ENCODE measurements around the gene BTG1.

The BTG1 gene

GRCh38 chr12:92145731-92146496 is at the start of gene BTG1:
BTG1 (minus strand) TSS chr12:92145846; CDS start chr12:92145535, 311 bp downstream.
- peak; percentile 100 for DNase-seq (ENCODE audit: low read depth)

- DNase-seq (ENCODE audit: low read depth): no peak
These were observed 48.9 kb upstream of the BTG1 start for GRCh38 chr12:92194561-92194960.

DNA sequence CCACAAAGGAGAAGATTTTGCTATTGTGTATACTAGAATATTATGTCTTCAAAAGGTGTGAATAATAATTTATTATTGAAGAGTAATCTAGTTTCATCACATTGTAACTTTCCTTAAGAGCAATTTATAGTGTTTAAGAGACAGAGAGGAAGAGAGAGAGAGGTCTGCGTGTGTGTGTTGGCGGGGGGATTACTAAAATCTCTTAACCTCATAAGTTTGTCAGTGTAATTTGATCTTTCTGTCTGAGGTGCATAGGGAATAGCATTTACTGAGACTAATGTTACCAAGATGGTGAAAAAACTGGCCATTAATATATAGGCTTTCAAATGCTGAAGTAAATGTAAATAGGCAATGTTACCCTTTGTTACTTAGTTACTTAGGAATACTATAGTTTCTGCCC is 48.2 kb upstream of the BTG1 start:
- DNase-seq (ENCODE audit: low read depth): no peak

DNA sequence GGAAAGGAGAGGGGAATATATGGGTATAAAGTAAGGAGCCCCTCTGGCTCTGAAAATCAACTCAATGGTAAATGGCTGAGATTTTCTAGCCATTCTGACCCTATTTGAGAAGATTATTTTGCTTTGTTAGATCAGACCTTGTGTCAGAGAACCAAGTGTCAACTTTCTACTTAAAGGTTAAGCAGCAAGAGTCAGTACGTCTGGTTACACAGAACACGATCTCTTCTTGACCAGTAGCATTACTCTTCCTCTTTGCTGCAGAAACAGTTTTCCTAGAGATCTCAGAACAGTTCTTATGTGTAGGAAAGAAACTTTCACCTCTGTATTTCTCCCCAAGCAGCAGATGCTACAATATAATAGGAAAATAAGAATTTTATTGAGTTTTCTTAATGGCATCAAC is 47.4 kb upstream of the BTG1 start:
- no peak for DNase-seq (ENCODE audit: low read depth)

- no peak for DNase-seq (ENCODE audit: low read depth)
These were observed 46.7 kb upstream of the BTG1 start for GRCh38 chr12:92192360-92192759.

- no peak for DNase-seq (ENCODE audit: low read depth)
These were observed 45.4 kb upstream of the BTG1 start for GRCh38 chr12:92191061-92191460.

DNA sequence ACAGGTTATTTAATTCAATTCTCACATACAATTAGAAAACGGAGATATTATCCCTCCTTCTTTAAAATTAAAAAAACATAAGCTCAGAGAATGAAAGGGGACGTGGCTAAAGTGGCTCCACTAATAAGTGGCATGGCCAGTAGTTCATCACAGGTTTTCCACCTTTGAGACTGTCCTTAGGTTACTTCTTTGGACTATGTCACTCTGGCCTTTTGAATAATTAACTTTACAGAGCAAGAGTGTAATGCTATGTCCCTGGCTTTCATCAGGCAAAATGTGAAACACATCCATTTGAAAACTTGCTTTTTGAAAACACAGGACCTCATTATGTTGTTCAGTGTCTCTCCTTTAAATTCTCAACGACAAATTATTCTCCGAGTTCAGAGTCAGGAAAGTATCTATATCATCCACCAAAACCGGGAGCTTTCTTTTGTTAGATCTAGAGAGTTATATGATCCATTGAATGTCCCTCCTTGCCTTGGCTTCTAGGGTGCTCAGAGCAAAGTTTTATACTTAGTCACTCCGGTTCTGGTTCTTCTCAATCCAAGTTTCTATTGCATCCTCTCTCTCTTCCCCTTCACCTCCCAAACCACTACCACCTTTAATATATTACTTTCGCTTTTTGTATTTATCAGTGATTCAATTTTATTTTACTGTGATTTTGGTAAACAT is 43.0 kb upstream of the BTG1 start:
- no peak for DNase-seq (ENCODE audit: low read depth)

DNA sequence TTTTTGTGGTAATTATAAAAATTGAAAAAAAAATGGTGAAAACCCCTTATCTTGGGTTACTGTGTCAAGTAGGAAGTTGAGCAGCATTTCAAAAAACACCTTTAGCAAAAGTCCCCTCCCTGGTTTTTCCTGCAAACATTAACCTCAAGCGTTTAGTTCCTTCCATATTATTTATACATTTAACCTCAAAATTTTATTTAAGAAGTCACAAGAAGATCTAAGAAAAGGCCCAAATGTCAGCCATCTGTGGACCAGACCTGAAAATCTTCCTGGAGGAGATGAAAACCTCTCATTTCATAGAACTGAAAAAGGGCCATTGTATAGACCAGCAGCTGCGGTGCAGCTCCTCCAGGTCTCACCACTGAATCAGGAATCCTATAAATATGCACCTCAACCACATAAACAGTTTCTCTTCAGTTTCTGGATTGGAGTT is 40.4 kb upstream of the BTG1 start:
- no peak for DNase-seq (ENCODE audit: low read depth)

- DNase-seq (ENCODE audit: low read depth): no peak
These were observed 39.4 kb upstream of the BTG1 start for GRCh38 chr12:92185052-92185451.

GRCh38 chr12:92183575-92183974 is 37.9 kb upstream of the BTG1 start:
- no peak for DNase-seq (ENCODE audit: low read depth)

- DNase-seq (ENCODE audit: low read depth): no peak
These were observed 32.7 kb upstream of the BTG1 start for GRCh38 chr12:92178340-92178739.

DNA sequence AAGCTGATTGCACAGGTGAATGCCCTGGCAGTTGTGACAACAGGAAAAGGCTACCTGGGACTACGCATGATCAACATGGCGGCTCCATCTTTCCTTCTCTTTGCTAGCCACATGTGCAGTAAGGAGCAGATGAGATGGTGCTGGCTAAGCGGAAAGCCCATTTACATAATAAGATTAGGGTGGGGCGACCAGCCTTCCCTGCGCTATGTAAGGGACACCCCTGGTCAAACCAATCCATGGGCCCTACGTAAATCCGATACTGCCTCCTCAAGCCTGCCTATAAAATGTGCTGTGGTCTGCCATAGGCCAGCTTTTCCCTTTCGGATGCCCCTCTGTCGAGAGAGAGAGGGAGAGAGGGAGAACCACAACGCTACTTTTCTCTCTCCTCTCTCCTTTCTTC is 31.0 kb upstream of the BTG1 start:
- DNase-seq (ENCODE audit: low read depth): no peak

GRCh38 chr12:92175961-92176360 is 30.3 kb upstream of the BTG1 start:
- DNase-seq (ENCODE audit: low read depth): no peak

GRCh38 chr12:92170050-92170449 is 24.4 kb upstream of the BTG1 start:
- no peak for DNase-seq (ENCODE audit: low read depth)

- DNase-seq (ENCODE audit: low read depth): no peak
These were observed 21.4 kb upstream of the BTG1 start for GRCh38 chr12:92167075-92167474.

DNA sequence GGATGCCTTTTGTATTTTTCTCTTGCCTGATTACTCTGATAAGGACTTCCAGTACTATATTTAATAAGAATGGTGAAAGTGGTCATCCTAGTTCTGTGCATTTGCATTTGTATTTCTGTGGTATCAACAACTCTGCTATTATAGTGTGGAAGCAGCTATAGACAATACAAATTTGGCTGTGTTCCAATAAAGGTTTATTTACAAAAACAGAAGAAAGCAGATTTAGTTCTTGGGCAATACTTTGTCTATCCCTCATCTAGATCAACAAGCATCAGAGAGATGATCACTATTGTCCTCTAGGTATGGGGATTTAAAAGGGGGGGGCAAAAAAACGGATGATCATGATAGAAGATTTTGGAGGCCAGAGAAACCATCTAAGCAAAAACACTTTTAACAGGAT is 19.1 kb upstream of the BTG1 start:
- DNase-seq (ENCODE audit: low read depth): no peak

GRCh38 chr12:92162079-92162478 is 16.4 kb upstream of the BTG1 start:
- no peak for DNase-seq (ENCODE audit: low read depth)

GRCh38 chr12:92158796-92159439 is 13.3 kb upstream of the BTG1 start:
- DNase-seq (ENCODE audit: low read depth): no peak

GRCh38 chr12:92156704-92157395 is 11.2 kb upstream of the BTG1 start:
- DNase-seq (ENCODE audit: low read depth): no peak

DNA sequence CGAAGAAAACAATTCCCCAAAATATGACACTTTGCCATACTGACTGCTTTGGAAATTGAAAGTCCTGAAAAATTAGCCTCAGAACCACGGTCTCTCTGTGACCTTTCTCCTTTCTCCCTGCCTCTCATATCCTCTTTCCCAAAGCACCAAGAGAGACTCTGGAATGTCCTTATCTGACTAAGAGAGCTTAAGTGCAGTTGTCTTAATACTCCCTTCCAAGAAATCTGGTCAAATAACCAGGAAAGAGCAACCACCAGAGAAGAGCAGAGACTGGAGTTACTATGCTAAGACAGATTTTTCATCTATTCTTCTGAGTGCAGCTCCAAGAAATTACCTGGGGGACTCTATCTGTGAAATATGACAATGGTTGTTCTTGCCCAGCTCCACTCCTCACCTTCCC is 10.5 kb upstream of the BTG1 start:
- DNase-seq (ENCODE audit: low read depth): no peak

DNA sequence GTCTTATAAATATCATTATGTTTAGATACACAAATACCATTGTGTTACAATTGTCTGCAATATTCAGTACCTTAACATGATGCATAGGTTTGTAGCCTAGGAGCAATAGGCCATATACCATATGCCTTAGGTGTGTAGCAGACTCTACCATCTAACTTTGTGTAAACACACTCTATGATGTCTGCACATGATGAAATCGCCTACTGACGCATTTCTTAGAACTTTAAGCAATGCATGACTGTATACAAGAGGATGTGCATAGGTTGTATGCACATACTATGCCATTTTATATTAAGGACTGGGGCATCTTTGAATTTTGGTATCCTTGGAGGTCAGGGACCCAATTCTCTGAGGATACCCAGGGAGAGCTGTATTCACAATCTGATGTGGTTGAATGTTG is 10.1 kb upstream of the BTG1 start:
- DNase-seq (ENCODE audit: low read depth): no peak

DNA sequence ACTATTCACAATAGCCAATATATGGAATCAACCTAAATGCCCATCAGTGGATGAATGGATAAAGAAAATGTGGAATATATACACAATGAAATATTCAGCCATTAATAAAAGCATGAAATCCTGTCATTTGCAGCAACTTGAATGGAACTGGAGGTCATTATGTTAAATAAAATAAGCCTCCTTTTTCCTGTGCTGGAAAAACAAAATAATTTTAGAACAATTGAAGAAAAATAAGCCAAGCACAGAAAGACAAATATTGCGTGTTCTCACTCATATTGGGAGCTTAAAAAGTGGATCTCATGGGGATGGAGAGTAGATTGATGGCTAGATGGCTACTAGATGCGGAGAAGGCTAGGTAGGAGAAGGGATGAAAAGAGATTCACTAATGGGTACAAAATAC is 6.3 kb upstream of the BTG1 start:
- DNase-seq (ENCODE audit: low read depth): no peak

- no peak for DNase-seq (ENCODE audit: low read depth)
These were observed 3.9 kb upstream of the BTG1 start for GRCh38 chr12:92149563-92149962.

Measured in stromal cell of bone marrow (primary cell).